T-helper 17 cell (primary cell): ENCODE results near the gene HMCN2. TPM values are rescaled to one million over a fixed set of nuclear protein-coding genes. Genes with fewer than 3 reads are reported as not detected.

Experiments used
- ATAC-seq: fragments of 150-1000 bp; cut with Tn5 transposase; 2 replicates; pipeline ENCODE4 v1.10.0; 2021; ENCODE audit warnings: mild to moderate bottlenecking, moderate library complexity
- DNase-seq, 3 donors: peaks; one replicate each; pipeline versions ENCODE4 v3.0.0 to v3.0.0-alpha.2; 2020 to 2021
- H3K9me3 ChIP-seq: one replicate; pipeline ENCODE4 v1.7.0; 2013; ENCODE audit warnings: low read length, mild to moderate bottlenecking; ENCODE audit not compliant: control insufficient read depth, poor library complexity, severe bottlenecking
- H3K27ac Mint-ChIP-seq: one replicate; pipeline ENCODE4 v1.8.0; 2022; ENCODE audit warnings: mild to moderate bottlenecking, moderate library complexity, mixed read lengths
- H3K27me3 Mint-ChIP-seq: one replicate; pipeline ENCODE4 v1.8.0; 2022; ENCODE audit warnings: mixed read lengths
- H3K36me3 Mint-ChIP-seq: one replicate; pipeline ENCODE4 v1.8.0; 2022; ENCODE audit warnings: low read depth, mixed read lengths
- H3K4me1 Mint-ChIP-seq: one replicate; pipeline ENCODE4 v1.8.0; 2022; ENCODE audit warnings: mild to moderate bottlenecking, mixed read lengths
- H3K4me3 Mint-ChIP-seq: one replicate; pipeline ENCODE4 v1.8.0; 2022; ENCODE audit warnings: mild to moderate bottlenecking, moderate library complexity, mixed read lengths
- total RNA-seq, 4 donors: library from RNA in 2 of 4; stranded (reverse) in 2 of 4; gene quantifications; one replicate each; pipeline ENCODE4 v1.2.3 and lab custom pipeline; 2022 to 2026

The HMCN2 gene
- total RNA-seq, 2 donors from 2014 or later = 0.12 TPM; not detected in 1

- H3K27me3 Mint-ChIP-seq = peaks cover 39% of the 10 kb centered on the region
- H3K27ac Mint-ChIP-seq = no peak overlapping the region
- H3K36me3 Mint-ChIP-seq = peaks cover 2% of the 10 kb centered on the region
- ATAC-seq (no peak), DNase-seq (no peak)
- no peak overlapping the region for H3K4me3 Mint-ChIP-seq
- H3K4me1 Mint-ChIP-seq = peaks cover 4% of the 10 kb centered on the region
- H3K9me3 ChIP-seq = no peaks in the 10 kb centered on the region
Observed at GRCh38 chr9:130480673-130481072, 215.1 kb downstream of the HMCN2 start.

- H3K4me3 Mint-ChIP-seq = no peak overlapping the region
- H3K36me3 Mint-ChIP-seq = peaks cover 2% of the 10 kb centered on the region
- H3K4me1 Mint-ChIP-seq = peaks cover 4% of the 10 kb centered on the region
- ATAC-seq (no peak), DNase-seq (no peak)
- H3K9me3 ChIP-seq = no peaks in the 10 kb centered on the region
- no peak overlapping the region for H3K27ac Mint-ChIP-seq
- peaks cover 52% of the 10 kb centered on the region for H3K27me3 Mint-ChIP-seq
Observed at GRCh38 chr9:130482463-130482862, 216.9 kb downstream of the HMCN2 start.

- H3K27ac Mint-ChIP-seq = no peak overlapping the region
- no peak for ATAC-seq
- H3K4me1 Mint-ChIP-seq = peaks cover 4% of the 10 kb centered on the region
- H3K36me3 Mint-ChIP-seq = peaks cover 2% of the 10 kb centered on the region
- DNase-seq = no peak
- no peak overlapping the region for H3K4me3 Mint-ChIP-seq
- H3K9me3 ChIP-seq = no peaks in the 10 kb centered on the region
- peaks cover 61% of the 10 kb centered on the region for H3K27me3 Mint-ChIP-seq
Observed at GRCh38 chr9:130483371-130483971, 217.9 kb downstream of the HMCN2 start.

Other genes starting within 250 kb of the HMCN2 start
- 100 to 1,000 TPM; 219 to 221 TPM for gene FNBP1, start 222.6 kb upstream of the HMCN2 start, total RNA-seq
- gene GPR107, start 211.9 kb upstream of the HMCN2 start, total RNA-seq = 10 to 100 TPM; 22.1 to 26.2 TPM
- under 1 TPM; 0.12 to 0.31 TPM for gene NCS1, start 93.4 kb upstream of the HMCN2 start, total RNA-seq
- gene ASS1, start 179.2 kb downstream of the HMCN2 start, total RNA-seq = not detected